ENCODE measurements around the gene USP25. TPM values are rescaled to one million over a fixed set of nuclear protein-coding genes. Genes with fewer than 3 reads are reported as not detected.

USP25 gene
- total RNA-seq, 1 donor from 2014 or later = 49.9 TPM

DNA sequence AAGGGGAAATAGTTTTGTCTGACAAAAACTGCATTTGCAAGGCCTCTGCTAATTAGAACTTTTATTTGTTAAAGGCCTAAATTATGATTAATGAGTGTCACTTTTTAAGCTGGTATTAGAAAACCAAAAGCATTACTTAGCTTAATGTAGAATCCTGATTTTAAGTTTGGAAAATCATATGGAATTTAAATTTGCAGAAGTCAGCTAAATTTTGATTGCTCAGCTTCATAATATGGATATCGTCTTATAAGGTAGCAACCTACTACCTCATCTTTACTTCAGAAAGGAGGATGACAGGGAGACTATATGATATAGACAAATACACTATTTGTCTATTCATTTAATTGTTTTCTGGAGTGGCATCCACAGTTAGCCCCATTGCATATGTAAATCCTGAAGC, 114.0 kb downstream of the USP25 start:
- no peaks in the 10 kb centered on the region for H3K27me3 Mint-ChIP-seq
- H3K36me3 Mint-ChIP-seq = peaks cover 17% of the 10 kb centered on the region
- TF ChIP-seq, protein P1, sequence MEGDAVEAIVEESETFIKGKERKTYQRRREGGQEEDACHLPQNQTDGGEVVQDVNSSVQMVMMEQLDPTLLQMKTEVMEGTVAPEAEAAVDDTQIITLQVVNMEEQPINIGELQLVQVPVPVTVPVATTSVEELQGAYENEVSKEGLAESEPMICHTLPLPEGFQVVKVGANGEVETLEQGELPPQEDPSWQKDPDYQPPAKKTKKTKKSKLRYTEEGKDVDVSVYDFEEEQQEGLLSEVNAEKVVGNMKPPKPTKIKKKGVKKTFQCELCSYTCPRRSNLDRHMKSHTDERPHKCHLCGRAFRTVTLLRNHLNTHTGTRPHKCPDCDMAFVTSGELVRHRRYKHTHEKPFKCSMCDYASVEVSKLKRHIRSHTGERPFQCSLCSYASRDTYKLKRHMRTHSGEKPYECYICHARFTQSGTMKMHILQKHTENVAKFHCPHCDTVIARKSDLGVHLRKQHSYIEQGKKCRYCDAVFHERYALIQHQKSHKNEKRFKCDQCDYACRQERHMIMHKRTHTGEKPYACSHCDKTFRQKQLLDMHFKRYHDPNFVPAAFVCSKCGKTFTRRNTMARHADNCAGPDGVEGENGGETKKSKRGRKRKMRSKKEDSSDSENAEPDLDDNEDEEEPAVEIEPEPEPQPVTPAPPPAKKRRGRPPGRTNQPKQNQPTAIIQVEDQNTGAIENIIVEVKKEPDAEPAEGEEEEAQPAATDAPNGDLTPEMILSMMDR (conservative IDR thresholded peaks at IDR 0.05) = no peak
- no peaks in the 10 kb centered on the region for H3K4me1 Mint-ChIP-seq (ENCODE audit: unreplicated experiment)
- H3K4me3 Mint-ChIP-seq = no peak overlapping the region
- no peak for DNase-seq (ENCODE audit: extremely low spot score, unreplicated experiment)
- no peak overlapping the region for H3K27ac Mint-ChIP-seq
- H3K9me3 Mint-ChIP-seq = no peaks in the 10 kb centered on the region

DNA sequence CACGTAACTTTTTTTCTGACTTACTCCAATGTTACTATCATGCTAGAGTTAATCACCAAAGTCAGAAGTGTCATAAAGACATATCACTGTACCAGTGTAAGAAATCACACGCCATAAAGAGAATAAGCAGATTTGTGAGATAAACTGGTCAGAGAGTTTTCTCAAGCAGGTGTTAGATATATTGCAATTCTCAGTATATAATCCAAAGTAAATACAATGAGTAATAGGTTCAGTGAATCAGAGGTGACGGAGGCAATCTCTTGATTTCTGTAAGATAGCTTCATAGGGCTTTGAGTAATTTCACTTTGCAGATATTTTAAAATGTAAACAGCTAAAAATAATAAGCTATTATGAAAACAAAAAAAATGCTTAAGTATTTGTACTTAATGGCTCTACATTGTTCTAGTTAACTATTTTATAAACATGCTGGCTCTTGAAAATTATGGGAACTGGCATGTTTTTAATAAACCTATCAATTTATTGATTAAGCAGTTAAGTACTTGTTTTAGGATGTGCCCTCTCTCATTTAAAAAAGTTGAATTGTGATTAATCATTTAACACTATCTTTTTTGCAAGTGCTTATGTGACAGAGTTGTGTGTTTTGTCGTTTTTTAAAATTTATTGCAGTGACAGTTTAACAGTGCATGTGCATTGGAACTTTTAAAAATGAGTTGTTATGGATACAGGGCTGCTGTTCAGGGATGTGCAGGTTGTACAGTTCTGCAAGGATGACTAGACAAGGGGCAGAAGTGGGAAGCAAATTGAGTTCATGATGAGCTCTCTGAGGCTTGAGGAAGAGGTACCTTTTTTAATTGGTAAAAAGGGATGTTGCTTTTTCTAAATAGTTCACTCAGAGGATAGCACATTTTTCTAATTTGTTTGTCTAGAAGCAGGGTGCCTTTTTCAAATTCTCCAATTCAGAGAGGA, 119.1 kb downstream of the USP25 start:
- Mint-ChIP-seq H3K9me3 (no peaks in the 10 kb centered on the region), H3K4me1 (ENCODE audit: unreplicated experiment) (no peaks in the 10 kb centered on the region), H3K27me3 (no peaks in the 10 kb centered on the region), H3K4me3 (no peak overlapping the region), H3K27ac (no peak overlapping the region), H3K36me3 (peaks cover 15% of the 10 kb centered on the region)
- DNase-seq (ENCODE audit: extremely low spot score, unreplicated experiment) = no peak
- TF ChIP-seq, protein P1 (conservative IDR thresholded peaks at IDR 0.05) = no peak

DNA sequence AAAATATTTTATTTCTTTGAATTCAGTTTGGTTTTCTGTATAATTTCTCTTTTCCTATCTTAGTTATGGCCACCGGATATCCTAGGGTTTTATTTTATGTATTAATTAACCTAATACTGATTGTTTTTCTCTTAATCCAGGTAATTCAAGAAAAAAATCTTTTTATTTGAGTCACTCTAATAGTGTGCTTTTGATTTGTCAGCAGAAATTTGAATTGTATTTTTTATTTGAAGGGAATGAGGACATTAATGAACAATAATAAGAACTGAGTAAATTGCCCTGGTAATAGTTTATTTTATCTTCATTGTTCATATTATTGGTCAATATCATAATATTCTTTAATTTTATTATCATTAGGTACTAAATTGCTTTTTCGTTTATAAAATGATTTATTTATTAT, 120.1 kb downstream of the USP25 start:
- Mint-ChIP-seq H3K9me3 (no peaks in the 10 kb centered on the region), H3K36me3 (peaks cover 22% of the 10 kb centered on the region), H3K27ac (no peak overlapping the region), H3K4me1 (ENCODE audit: unreplicated experiment) (no peaks in the 10 kb centered on the region), H3K4me3 (no peak overlapping the region), H3K27me3 (no peaks in the 10 kb centered on the region)
- TF ChIP-seq, protein P1 (conservative IDR thresholded peaks at IDR 0.05) = no peak
- DNase-seq (ENCODE audit: extremely low spot score, unreplicated experiment) = no peak

DNA sequence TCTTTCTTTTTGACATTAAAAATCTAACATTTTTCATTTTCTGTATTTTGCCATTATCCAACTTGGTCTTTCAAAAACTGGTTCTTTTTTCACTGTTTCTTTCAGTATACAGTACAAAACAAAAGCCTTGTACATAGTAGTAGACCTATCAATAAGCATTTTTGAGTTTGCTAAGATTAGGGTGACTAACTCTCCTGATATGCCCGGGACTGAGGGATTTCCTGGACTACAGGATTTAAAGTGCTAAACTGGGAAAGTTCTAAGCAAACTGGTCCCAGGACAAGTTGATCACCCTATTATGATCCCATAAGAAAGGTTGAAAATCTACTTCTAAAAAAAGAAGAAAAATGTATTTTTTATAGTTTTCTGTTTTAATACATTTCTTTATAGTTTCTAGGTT, 120.9 kb downstream of the USP25 start:
- Mint-ChIP-seq H3K36me3 (peaks cover 25% of the 10 kb centered on the region), H3K9me3 (peaks cover under 1% of the 10 kb centered on the region), H3K27me3 (no peaks in the 10 kb centered on the region), H3K27ac (no peak overlapping the region), H3K4me3 (no peak overlapping the region), H3K4me1 (ENCODE audit: unreplicated experiment) (no peaks in the 10 kb centered on the region)
- no peak for DNase-seq (ENCODE audit: extremely low spot score, unreplicated experiment)
- TF ChIP-seq, protein P1 (conservative IDR thresholded peaks at IDR 0.05) = no peak

DNA sequence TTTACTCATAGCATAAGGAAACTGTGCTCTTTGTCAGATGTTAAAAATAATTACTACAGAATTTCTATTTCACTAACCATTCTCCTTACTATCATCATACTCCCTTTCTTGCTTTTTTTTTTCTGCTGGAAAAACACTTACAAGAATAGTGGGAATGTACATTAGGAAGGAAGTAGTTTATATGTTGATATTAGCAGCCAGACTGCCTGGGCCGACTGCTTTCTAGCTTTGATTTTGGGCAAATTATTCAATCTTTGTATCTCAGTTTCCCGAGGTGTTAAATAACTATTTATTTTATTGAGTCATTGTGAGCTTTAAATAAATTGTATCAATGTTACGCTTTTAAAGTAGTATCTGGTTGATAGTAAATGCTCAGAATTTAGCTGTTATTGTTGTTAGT, 122.4 kb downstream of the USP25 start:
- H3K4me1 Mint-ChIP-seq (ENCODE audit: unreplicated experiment) = no peaks in the 10 kb centered on the region
- H3K27me3 Mint-ChIP-seq = no peaks in the 10 kb centered on the region
- peaks cover 31% of the 10 kb centered on the region for H3K36me3 Mint-ChIP-seq
- no peak overlapping the region for H3K27ac Mint-ChIP-seq
- TF ChIP-seq, protein P1 (conservative IDR thresholded peaks at IDR 0.05) = no peak
- no peak for DNase-seq (ENCODE audit: extremely low spot score, unreplicated experiment)
- peaks cover 5% of the 10 kb centered on the region for H3K9me3 Mint-ChIP-seq
- no peak overlapping the region for H3K4me3 Mint-ChIP-seq

Measured in type B pancreatic cell (in vitro differentiated cells).